Neural crest cell (in vitro differentiated cells): Measurements from ENCODE around the gene WDR86. TPM values are rescaled to one million over a fixed set of nuclear protein-coding genes. Genes with fewer than 3 reads are reported as not detected.
A peak's percentile ranks its signal among the peaks of the same experiment; 100 is the strongest.

ENCODE experiments used
- DNase-seq: peaks from one replicate; pipeline ENCODE4 v3.0.0; 2021; ENCODE audit warnings: low read depth, mixed read lengths, low spot score
- H3K27ac Mint-ChIP-seq: one replicate; pipeline ENCODE4 v1.8.0; 2021; ENCODE audit warnings: mild to moderate bottlenecking, mixed read lengths; ENCODE audit not compliant: unreplicated experiment
- H3K27me3 Mint-ChIP-seq: 2 replicates; pipeline ENCODE4 v1.8.0; 2021; ENCODE audit warnings: low read depth, mild to moderate bottlenecking, mixed read lengths
- H3K36me3 Mint-ChIP-seq: 2 replicates; pipeline ENCODE4 v1.8.0; 2021; ENCODE audit warnings: low read depth, mild to moderate bottlenecking, mixed read lengths
- H3K4me1 Mint-ChIP-seq: 2 replicates; pipeline ENCODE4 v1.8.0; 2021; ENCODE audit warnings: mixed read lengths
- H3K4me3 Mint-ChIP-seq: one replicate; pipeline ENCODE4 v1.8.0; 2021; ENCODE audit warnings: mild to moderate bottlenecking, mixed read lengths
- H3K9me3 Mint-ChIP-seq: 2 replicates; pipeline ENCODE4 v1.8.0; 2021; ENCODE audit warnings: mixed read lengths
- total RNA-seq: library from RNA; stranded (reverse); gene quantifications from 2 replicates; pipeline ENCODE4 v1.2.1, GENCODE V29; 2021
- TF ChIP-seq, protein P1 (sequence below): fragments of 200-600 bp; sonication (generic); conservative IDR thresholded peaks from 2 replicates; pipeline ENCODE4 v1.5.0; 2021; ENCODE audit warnings: antibody characterized with exemption, mild to moderate bottlenecking

WDR86 gene
- total RNA-seq, 1 donor from 2014 or later, result 29.8 TPM

DNA sequence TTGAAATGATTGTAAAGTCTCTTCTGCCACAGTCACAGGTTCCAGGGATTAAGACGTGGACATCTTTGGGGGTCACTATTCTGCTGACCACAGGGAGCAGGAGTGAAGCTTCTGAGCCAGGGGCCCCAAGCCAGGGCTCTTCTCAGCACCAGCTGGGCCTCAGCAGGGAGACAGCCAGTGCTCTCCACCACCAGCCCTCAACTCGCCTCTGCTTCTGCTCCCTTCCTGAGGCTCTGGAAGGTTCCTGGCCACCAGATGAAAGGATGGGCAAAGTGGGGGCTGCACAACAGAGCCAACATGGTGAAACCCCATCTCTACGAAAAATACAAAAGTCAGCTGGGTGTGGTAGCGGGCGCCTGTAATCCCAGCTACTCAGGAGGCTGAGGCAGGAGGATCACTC lies 41.3 kb upstream of the WDR86 start:
- no peaks in the 10 kb centered on the region for H3K36me3 Mint-ChIP-seq
- peaks cover 2% of the 10 kb centered on the region for H3K27me3 Mint-ChIP-seq
- no peaks in the 10 kb centered on the region for H3K9me3 Mint-ChIP-seq
- peaks cover 3% of the 10 kb centered on the region for H3K4me1 Mint-ChIP-seq
- TF ChIP-seq, protein P1, sequence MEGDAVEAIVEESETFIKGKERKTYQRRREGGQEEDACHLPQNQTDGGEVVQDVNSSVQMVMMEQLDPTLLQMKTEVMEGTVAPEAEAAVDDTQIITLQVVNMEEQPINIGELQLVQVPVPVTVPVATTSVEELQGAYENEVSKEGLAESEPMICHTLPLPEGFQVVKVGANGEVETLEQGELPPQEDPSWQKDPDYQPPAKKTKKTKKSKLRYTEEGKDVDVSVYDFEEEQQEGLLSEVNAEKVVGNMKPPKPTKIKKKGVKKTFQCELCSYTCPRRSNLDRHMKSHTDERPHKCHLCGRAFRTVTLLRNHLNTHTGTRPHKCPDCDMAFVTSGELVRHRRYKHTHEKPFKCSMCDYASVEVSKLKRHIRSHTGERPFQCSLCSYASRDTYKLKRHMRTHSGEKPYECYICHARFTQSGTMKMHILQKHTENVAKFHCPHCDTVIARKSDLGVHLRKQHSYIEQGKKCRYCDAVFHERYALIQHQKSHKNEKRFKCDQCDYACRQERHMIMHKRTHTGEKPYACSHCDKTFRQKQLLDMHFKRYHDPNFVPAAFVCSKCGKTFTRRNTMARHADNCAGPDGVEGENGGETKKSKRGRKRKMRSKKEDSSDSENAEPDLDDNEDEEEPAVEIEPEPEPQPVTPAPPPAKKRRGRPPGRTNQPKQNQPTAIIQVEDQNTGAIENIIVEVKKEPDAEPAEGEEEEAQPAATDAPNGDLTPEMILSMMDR, result no peak
- H3K27ac Mint-ChIP-seq, result no peak overlapping the region
- DNase-seq, result no peak
- no peak overlapping the region for H3K4me3 Mint-ChIP-seq

DNA sequence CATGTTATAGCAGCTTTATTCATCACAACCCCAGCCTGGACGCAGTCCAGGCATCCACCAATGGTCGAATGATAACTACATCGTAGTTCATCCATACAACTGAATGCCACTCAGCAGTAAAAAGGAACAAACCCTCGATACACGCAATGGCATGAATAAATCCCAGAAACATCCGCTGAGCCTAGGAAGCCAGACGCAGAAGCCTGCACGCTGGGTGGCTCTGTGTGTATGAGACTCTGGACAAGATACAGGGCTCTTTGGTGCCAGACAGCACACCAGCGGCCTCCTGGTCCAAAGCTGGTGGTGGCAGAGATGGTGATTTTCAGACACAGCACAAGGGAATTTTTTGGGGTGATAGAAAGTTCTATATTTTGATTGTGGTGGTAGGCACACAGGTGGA lies 40.2 kb upstream of the WDR86 start:
- DNase-seq, result no peak
- no peaks in the 10 kb centered on the region for H3K36me3 Mint-ChIP-seq
- peaks cover 2% of the 10 kb centered on the region for H3K27me3 Mint-ChIP-seq
- H3K4me1 Mint-ChIP-seq, result peaks cover 3% of the 10 kb centered on the region
- H3K27ac Mint-ChIP-seq, result no peak overlapping the region
- TF ChIP-seq, protein P1, result no peak
- H3K9me3 Mint-ChIP-seq, result no peaks in the 10 kb centered on the region
- H3K4me3 Mint-ChIP-seq, result no peak overlapping the region

DNA sequence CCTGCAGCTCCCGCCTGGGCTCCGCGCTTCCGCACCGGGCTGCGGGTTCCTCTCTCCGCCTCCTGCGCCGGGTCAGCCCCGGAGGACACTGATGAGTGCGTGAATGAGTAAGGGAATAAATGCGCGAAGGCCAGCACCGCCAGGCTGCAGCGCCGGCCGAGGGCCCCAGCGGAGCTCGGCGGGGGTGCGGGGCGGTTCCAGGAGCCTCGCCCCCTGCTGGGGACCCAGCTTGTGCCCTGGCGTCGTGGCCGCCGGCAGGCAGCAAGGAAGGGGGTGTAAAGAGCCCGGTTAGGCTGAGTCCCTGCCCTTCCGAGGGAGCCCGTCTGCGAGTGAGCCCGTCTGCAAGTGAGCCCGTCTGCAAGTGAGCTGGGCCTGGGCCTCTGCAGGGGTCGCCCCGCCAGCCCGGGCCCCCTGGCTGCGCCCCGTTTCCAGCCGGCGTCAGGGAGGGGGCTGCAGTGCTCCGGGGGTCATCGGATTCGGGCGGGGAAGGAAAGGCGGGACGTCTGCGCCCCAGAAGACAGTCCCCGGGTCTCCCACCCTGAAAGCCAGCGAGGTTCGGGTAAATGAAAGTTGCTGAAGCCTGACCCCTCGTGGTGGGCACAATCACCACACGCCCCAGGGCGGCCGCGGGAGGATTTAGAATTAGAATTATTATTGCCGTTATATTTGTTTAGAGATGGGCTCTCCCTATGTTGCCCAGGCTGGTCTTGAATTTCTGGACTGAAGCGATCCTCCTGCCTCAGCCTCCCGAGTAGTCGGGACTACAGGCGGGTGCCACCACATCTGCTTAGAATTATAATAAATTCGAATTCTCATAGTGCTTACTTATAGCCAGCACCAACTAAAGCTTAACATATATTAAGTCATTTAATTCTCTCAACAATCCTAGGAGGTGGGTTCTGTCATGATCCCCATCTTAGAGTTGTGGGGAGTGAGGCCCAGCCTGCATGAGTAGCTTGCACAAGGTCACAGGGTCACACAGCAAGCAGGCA lies 38.7 kb upstream of the WDR86 start:
- H3K9me3 Mint-ChIP-seq, result no peaks in the 10 kb centered on the region
- peak; percentile 80 for DNase-seq
- peaks cover 2% of the 10 kb centered on the region for H3K27me3 Mint-ChIP-seq
- peaks cover 3% of the 10 kb centered on the region for H3K4me1 Mint-ChIP-seq
- H3K4me3 Mint-ChIP-seq, result peak overlapping the region; percentile 76
- TF ChIP-seq, protein P1, result peak; percentile 84
- H3K27ac Mint-ChIP-seq, result no peak overlapping the region
- no peaks in the 10 kb centered on the region for H3K36me3 Mint-ChIP-seq

DNA sequence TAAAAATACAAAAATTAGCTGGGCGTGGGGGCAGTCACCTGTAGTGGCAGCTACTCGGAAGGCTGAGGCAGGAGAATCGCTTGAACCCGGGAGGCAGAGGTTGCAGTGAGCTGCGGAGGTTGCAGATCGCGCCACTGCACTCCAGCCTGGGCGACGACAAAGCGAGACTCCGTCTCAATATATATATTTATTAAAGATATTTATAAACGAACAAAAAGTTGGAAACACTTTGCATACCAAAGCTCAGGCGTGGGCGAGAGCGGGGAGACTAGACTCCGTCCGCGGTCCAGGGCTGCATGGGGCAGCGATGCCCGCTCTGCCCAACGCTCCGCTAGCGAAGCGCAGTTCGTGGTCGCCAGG lies 38.0 kb upstream of the WDR86 start:
- Mint-ChIP-seq H3K4me3 (peak overlapping the region; percentile 47), H3K27ac (no peak overlapping the region), H3K9me3 (no peaks in the 10 kb centered on the region), H3K36me3 (no peaks in the 10 kb centered on the region), H3K4me1 (peaks cover 3% of the 10 kb centered on the region), H3K27me3 (peaks cover 2% of the 10 kb centered on the region)
- TF ChIP-seq, protein P1, result no peak
- no peak for DNase-seq

DNA sequence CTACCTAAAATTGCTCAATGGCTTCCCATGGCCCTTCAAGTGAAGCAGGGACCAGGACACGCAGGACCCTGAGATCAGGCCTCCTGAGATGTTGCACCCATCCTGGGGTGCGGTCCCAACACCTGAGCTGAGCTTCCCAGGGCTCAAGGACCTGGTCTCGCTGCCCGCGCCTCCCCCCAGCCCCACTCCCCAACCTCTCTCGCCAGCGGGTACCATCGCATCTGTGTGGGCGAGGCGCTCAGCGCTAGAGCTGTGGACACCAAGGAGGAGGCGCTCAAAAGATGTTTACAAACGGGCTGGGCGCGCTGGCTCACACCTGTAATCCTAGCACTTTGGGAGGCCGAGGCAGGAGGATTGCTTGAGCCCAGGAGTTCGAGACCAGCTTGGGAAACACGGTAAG lies 37.5 kb upstream of the WDR86 start:
- no peaks in the 10 kb centered on the region for H3K9me3 Mint-ChIP-seq
- H3K36me3 Mint-ChIP-seq, result no peaks in the 10 kb centered on the region
- DNase-seq, result no peak
- H3K27ac Mint-ChIP-seq, result no peak overlapping the region
- peaks cover 3% of the 10 kb centered on the region for H3K4me1 Mint-ChIP-seq
- TF ChIP-seq, protein P1, result no peak
- H3K4me3 Mint-ChIP-seq, result no peak overlapping the region
- peaks cover 2% of the 10 kb centered on the region for H3K27me3 Mint-ChIP-seq
